Activated T-helper 17 cell treated with anti-CD3 and anti-CD28 coated beads, Interleukin-2, amount 50 U/mL, for 72 hours (primary cell): ENCODE data around the gene FBXO22. TPM values are rescaled to one million over a fixed set of nuclear protein-coding genes. Genes with fewer than 3 reads are reported as not detected.
"Not testable (repeated sequence)": the region's sequence is repeated elsewhere in the genome, so short reads cannot be mapped to it uniquely, and the experiment has no call there.

Source experiments
- ATAC-seq: fragments of 150-1000 bp; cut with Tn5 transposase; replicated peaks from 2 replicates; pipeline ENCODE4 v1.10.0; 2021; ENCODE audit warnings: mild to moderate bottlenecking, moderate library complexity
- H3K27ac Mint-ChIP-seq: one replicate; pipeline ENCODE4 v1.8.0; 2022; ENCODE audit warnings: mixed read lengths
- H3K27me3 Mint-ChIP-seq: one replicate; pipeline ENCODE4 v1.8.0; 2022; ENCODE audit warnings: mixed read lengths
- H3K36me3 Mint-ChIP-seq: one replicate; pipeline ENCODE4 v1.8.0; 2022; ENCODE audit warnings: low read depth, mild to moderate bottlenecking, mixed read lengths
- H3K4me1 Mint-ChIP-seq: one replicate; pipeline ENCODE4 v1.8.0; 2022; ENCODE audit warnings: mixed read lengths
- H3K4me3 Mint-ChIP-seq: one replicate; pipeline ENCODE4 v1.8.0; 2022; ENCODE audit warnings: mild to moderate bottlenecking, mixed read lengths
- H3K9me3 Mint-ChIP-seq: one replicate; pipeline ENCODE4 v1.8.0; 2022; ENCODE audit warnings: mixed read lengths
- total RNA-seq, 2 donors: library from RNA; stranded (reverse); gene quantifications; one replicate each; pipeline ENCODE4 v1.2.3, GENCODE V29; 2022

Gene FBXO22
- total RNA-seq, 2 donors from 2014 or later = 36.8 to 55.1 TPM

- Mint-ChIP-seq H3K36me3 (no peaks in the 10 kb centered on the region), H3K4me3 (no peak overlapping the region), H3K27ac (no peak overlapping the region), H3K4me1 (no peaks in the 10 kb centered on the region), H3K9me3 (no peaks in the 10 kb centered on the region), H3K27me3 (peaks cover 23% of the 10 kb centered on the region)
- ATAC-seq = no peak
These were observed 77.6 kb downstream of the FBXO22 start for GRCh38 chr15:75981149-75981815.

GRCh38 chr15:75982468-75982867 is 78.8 kb downstream of the FBXO22 start:
- Mint-ChIP-seq H3K9me3 (no peaks in the 10 kb centered on the region), H3K36me3 (no peaks in the 10 kb centered on the region), H3K4me1 (no peaks in the 10 kb centered on the region), H3K4me3 (no peak overlapping the region), H3K27ac (no peak overlapping the region), H3K27me3 (peaks cover 23% of the 10 kb centered on the region)
- no peak for ATAC-seq

- not testable (repeated sequence) for ATAC-seq, H3K9me3 Mint-ChIP-seq, H3K4me1 Mint-ChIP-seq, H3K4me3 Mint-ChIP-seq, H3K36me3 Mint-ChIP-seq, H3K27ac Mint-ChIP-seq, H3K27me3 Mint-ChIP-seq
These were observed 81.0 kb downstream of the FBXO22 start for GRCh38 chr15:75984706-75985105.

- Mint-ChIP-seq H3K27me3 (peaks cover 4% of the 10 kb centered on the region), H3K9me3 (no peaks in the 10 kb centered on the region), H3K4me1 (no peaks in the 10 kb centered on the region), H3K27ac (no peak overlapping the region), H3K4me3 (no peak overlapping the region), H3K36me3 (no peaks in the 10 kb centered on the region)
- ATAC-seq = no peak
These were observed 82.3 kb downstream of the FBXO22 start for GRCh38 chr15:75985971-75986370.

- Mint-ChIP-seq H3K4me1 (no peaks in the 10 kb centered on the region), H3K9me3 (no peaks in the 10 kb centered on the region), H3K27me3 (peaks cover 5% of the 10 kb centered on the region), H3K4me3 (no peak overlapping the region), H3K27ac (no peak overlapping the region), H3K36me3 (no peaks in the 10 kb centered on the region)
- ATAC-seq = no peak
These were observed 85.4 kb downstream of the FBXO22 start for GRCh38 chr15:75989045-75989444.

GRCh38 chr15:75989875-75990274 is 86.2 kb downstream of the FBXO22 start:
- ATAC-seq = no peak
- Mint-ChIP-seq H3K27ac (no peak overlapping the region), H3K27me3 (peaks cover 9% of the 10 kb centered on the region)

More at GRCh38 chr15:75989875-75990274, 86.2 kb downstream of the FBXO22 start:
- Mint-ChIP-seq H3K36me3 (no peaks in the 10 kb centered on the region), H3K4me1 (no peaks in the 10 kb centered on the region), H3K9me3 (no peaks in the 10 kb centered on the region), H3K4me3 (no peak overlapping the region)

Other genes starting within 250 kb of the FBXO22 start
- gene CSPG4, start 191.0 kb upstream of the FBXO22 start, total RNA-seq = under 1 TPM in 1 of 2 donors, not detected in 1; 0.02 TPM
- 10 to 100 TPM; 17.0 to 26.1 TPM for gene UBE2Q2, start 60.4 kb upstream of the FBXO22 start, total RNA-seq
- not detected for gene NRG4, start 108.5 kb downstream of the FBXO22 start, total RNA-seq
- under 1 TPM in 1 of 2 donors, not detected in 1; 0.15 TPM for gene TMEM266, start 156.1 kb downstream of the FBXO22 start, total RNA-seq